ENCODE data around the gene DIABLO. TPM values are rescaled to one million over a fixed set of nuclear protein-coding genes. Genes with fewer than 3 reads are reported as not detected.

DIABLO gene
- total and polyA plus RNA-seq, 2 experiments from 2014 or later: 80.8 to 95.9 TPM

GRCh38 chr12:122162976-122163375 is 62.9 kb downstream of the DIABLO start:
- DNase-seq (ENCODE audit: low read depth in 1 of 2, low spot score in 1 of 2): no peak
- TF ChIP-seq CTCF (IDR thresholded peaks at IDR 0.05; ENCODE audit: low read depth, low read length): no peak
- no peak overlapping the region for H3K27ac ChIP-seq
- no peaks in the 10 kb centered on the region for H3K27me3 ChIP-seq
- no peaks in the 10 kb centered on the region for H3K4me1 ChIP-seq (ENCODE audit: low read depth)
- no peak overlapping the region for H3K4me3 ChIP-seq
- H3K9me3 ChIP-seq (ENCODE audit: low read depth): no peaks in the 10 kb centered on the region
- H3K36me3 ChIP-seq: no peaks in the 10 kb centered on the region

DNA sequence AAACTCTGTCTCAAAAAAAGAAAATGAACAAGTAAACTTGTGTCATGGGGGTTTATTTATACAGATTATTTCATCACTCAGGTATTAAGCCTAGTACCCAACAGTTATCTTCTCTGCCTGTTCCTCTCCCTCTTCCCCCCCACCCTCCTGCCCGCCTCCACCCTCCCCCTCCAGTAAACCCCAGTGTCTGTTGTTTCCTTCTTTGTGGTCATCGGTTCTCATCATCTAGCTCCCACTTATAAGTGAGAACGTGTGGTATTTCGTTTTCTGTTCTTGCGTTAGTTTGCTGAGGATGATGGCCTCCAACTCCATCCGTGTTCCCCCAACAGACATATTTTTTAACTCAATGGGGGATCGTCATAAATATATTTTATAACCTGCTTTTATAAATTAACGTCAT is 64.2 kb downstream of the DIABLO start:
- H3K9me3 ChIP-seq (ENCODE audit: low read depth): no peaks in the 10 kb centered on the region
- no peak overlapping the region for H3K4me3 ChIP-seq
- TF ChIP-seq CTCF (IDR thresholded peaks at IDR 0.05; ENCODE audit: low read depth, low read length): no peak
- H3K36me3 ChIP-seq: no peaks in the 10 kb centered on the region
- no peak for DNase-seq (ENCODE audit: low read depth in 1 of 2, low spot score in 1 of 2)
- H3K4me1 ChIP-seq (ENCODE audit: low read depth): no peaks in the 10 kb centered on the region
- H3K27me3 ChIP-seq: no peaks in the 10 kb centered on the region
- H3K27ac ChIP-seq: no peak overlapping the region

GRCh38 chr12:122160761-122161160 is 65.1 kb downstream of the DIABLO start:
- H3K27me3 ChIP-seq: no peaks in the 10 kb centered on the region
- H3K4me3 ChIP-seq: no peak overlapping the region
- no peak for TF ChIP-seq CTCF (IDR thresholded peaks at IDR 0.05; ENCODE audit: low read depth, low read length)
- no peaks in the 10 kb centered on the region for H3K9me3 ChIP-seq (ENCODE audit: low read depth)
- DNase-seq (ENCODE audit: low read depth in 1 of 2, low spot score in 1 of 2): no peak
- no peaks in the 10 kb centered on the region for H3K36me3 ChIP-seq
- no peaks in the 10 kb centered on the region for H3K4me1 ChIP-seq (ENCODE audit: low read depth)
- no peak overlapping the region for H3K27ac ChIP-seq

GRCh38 chr12:122159882-122160281 is 66.0 kb downstream of the DIABLO start:
- H3K27me3 ChIP-seq: no peaks in the 10 kb centered on the region
- DNase-seq (ENCODE audit: low read depth in 1 of 2, low spot score in 1 of 2): no peak
- H3K4me1 ChIP-seq (ENCODE audit: low read depth): no peaks in the 10 kb centered on the region
- no peaks in the 10 kb centered on the region for H3K9me3 ChIP-seq (ENCODE audit: low read depth)
- no peaks in the 10 kb centered on the region for H3K36me3 ChIP-seq
- H3K4me3 ChIP-seq: no peak overlapping the region
- no peak for TF ChIP-seq CTCF (IDR thresholded peaks at IDR 0.05; ENCODE audit: low read depth, low read length)
- H3K27ac ChIP-seq: no peak overlapping the region

GRCh38 chr12:122158700-122159285 is 67.1 kb downstream of the DIABLO start:
- TF ChIP-seq CTCF (IDR thresholded peaks at IDR 0.05; ENCODE audit: low read depth, low read length): no peak
- H3K27ac ChIP-seq: no peak overlapping the region
- H3K36me3 ChIP-seq: no peaks in the 10 kb centered on the region
- no peaks in the 10 kb centered on the region for H3K4me1 ChIP-seq (ENCODE audit: low read depth)
- no peaks in the 10 kb centered on the region for H3K9me3 ChIP-seq (ENCODE audit: low read depth)
- H3K27me3 ChIP-seq: no peaks in the 10 kb centered on the region
- DNase-seq (ENCODE audit: low read depth in 1 of 2, low spot score in 1 of 2): no peak
- H3K4me3 ChIP-seq: no peak overlapping the region

Other genes with a start within 250 kb of the DIABLO start
- gene BCL7A, start 204.2 kb downstream of the DIABLO start, total RNA-seq: 16.2 and 30.5 TPM in 2 replicates
- 19.1 and 20.8 TPM in 2 replicates for gene BCL7A, start 204.2 kb downstream of the DIABLO start, polyA plus RNA-seq
- gene MLXIP, start 147.3 kb downstream of the DIABLO start, total RNA-seq: 5.5 and 8.2 TPM in 2 replicates
- 11.0 and 13.7 TPM in 2 replicates for gene MLXIP, start 147.3 kb downstream of the DIABLO start, polyA plus RNA-seq
- gene IL31, start 51.8 kb downstream of the DIABLO start, total RNA-seq: not detected in 2 replicates
- gene IL31, start 51.8 kb downstream of the DIABLO start, polyA plus RNA-seq: not detected in 2 replicates
- 1.3 and 5.2 TPM in 2 replicates for gene LRRC43, start 42.9 kb downstream of the DIABLO start, total RNA-seq
- 2.0 and 6.0 TPM in 2 replicates for gene LRRC43, start 42.9 kb downstream of the DIABLO start, polyA plus RNA-seq
- gene B3GNT4, start 22.3 kb downstream of the DIABLO start, total RNA-seq: 0.12 and 0.67 TPM in 2 replicates
- gene B3GNT4, start 22.3 kb downstream of the DIABLO start, polyA plus RNA-seq: 0.89 and 2.2 TPM in 2 replicates
- 18.6 and 20.4 TPM in 2 replicates for gene VPS33A, start 40.4 kb upstream of the DIABLO start, total RNA-seq
- 33.5 and 37.4 TPM in 2 replicates for gene VPS33A, start 40.4 kb upstream of the DIABLO start, polyA plus RNA-seq
- gene CLIP1, start 196.6 kb upstream of the DIABLO start, total RNA-seq: 29.1 and 46.3 TPM in 2 replicates
- 29.6 and 40.0 TPM in 2 replicates for gene CLIP1, start 196.6 kb upstream of the DIABLO start, polyA plus RNA-seq